HepG2 (cell line): ENCODE measurements around the gene GJA8. TPM values are rescaled to one million over a fixed set of nuclear protein-coding genes. Genes with fewer than 3 reads are reported as not detected.

Experiments
- ATAC-seq: fragments of 200-7000 bp; cut with Tn5 transposase; 3 replicates; pipeline ENCODE4 v1.9.1; 2020; ENCODE audit warnings: mild to moderate bottlenecking, moderate library complexity
- BruUV-seq: library from RNA; stranded (reverse); fragments of 400-500 nt; replicated peaks from 2 replicates; lab custom pipeline; 2021; lab: Mats Ljungman, UMichigan
- CTCF ChIA-PET: fragments of 300-600 bp; formaldehyde crosslinking; extraction: SDS; loops from one replicate; lab custom pipeline; 2021; ENCODE audit warnings: low total read pairs, inconsistent platforms, low intra/inter-chr PET ratio; lab: Yijun Ruan, JAX
- POLR2A ChIA-PET: fragments of 350-600 bp; sonication (Branson Sonifier 250); formaldehyde crosslinking; loops from one replicate; lab custom pipeline; 2020; ENCODE audit warnings: antibody characterized with exemption, inconsistent platforms; lab: Yijun Ruan, JAX
- DNase-seq: peaks from one replicate; pipeline ENCODE4 v3.0.0-alpha.2; 2015; ENCODE audit warnings: low spot score
- FAIRE-seq: peaks from 3 replicates; lab custom pipeline; 2011; peaks lifted over from hg19 to GRCh38; lab: Jason Lieb, UNC
- H2AFZ ChIP-seq: one replicate; pipeline ENCODE4 v1.6.1; 2011; ENCODE audit warnings: low read length, inconsistent platforms
- H3K27ac ChIP-seq: fragments of 300-600 bp; 3 replicates; pipeline ENCODE4 v1.8.0; 2011; ENCODE audit warnings: mixed run types, mild to moderate bottlenecking, mixed read lengths, low read length, inconsistent platforms; ENCODE audit not compliant: insufficient read depth; ENCODE audit errors: extremely low read length
- H3K27me3 ChIP-seq, 2 experiments: fragments of 200-600 bp in 1 of 2; 2 replicates in 1 of 2; 3 replicates in 1 of 2; pipeline versions ENCODE4 v1.6.0 to v1.8.0; 2011; ENCODE audit warnings: low read length in 2 of 2, mild to moderate bottlenecking in 2 of 2, moderate library complexity in 2 of 2, inconsistent platforms in 1 of 2; ENCODE audit not compliant: insufficient read depth in 2 of 2, control insufficient read depth in 1 of 2
- H3K36me3 ChIP-seq, 2 experiments: fragments of 200-600 bp in 1 of 2; replicated peaks in 1 of 2; 2 replicates in 1 of 2; 3 replicates in 1 of 2; pipeline versions ENCODE4 v1.5.1 to v1.8.0; 2011; ENCODE audit warnings: low read length in 2 of 2, inconsistent platforms in 1 of 2; ENCODE audit not compliant: insufficient read depth in 2 of 2, control insufficient read depth in 1 of 2
- H3K4me1 ChIP-seq: 2 replicates; pipeline ENCODE4 v1.5.1; 2012; ENCODE audit warnings: low read length, inconsistent platforms; ENCODE audit not compliant: insufficient read depth
- H3K4me2 ChIP-seq: 2 replicates; pipeline ENCODE4 v1.6.0; 2011; ENCODE audit warnings: low read depth, low read length, inconsistent platforms
- H3K4me3 ChIP-seq, 3 experiments: fragments of 200-600 bp in 1 of 3; sonication (generic), shearing (Covaris generic) in 1 of 3; replicated peaks in 1 of 3; 2 replicates each; pipeline ENCODE4 v1.5.1; 2011 to 2016; ENCODE audit warnings: low read length in 3 of 3, inconsistent platforms in 2 of 3, low read depth in 2 of 3, mild to moderate bottlenecking in 2 of 3, control low read depth in 1 of 3, mixed read lengths in 1 of 3; ENCODE audit not compliant: insufficient read depth in 1 of 3
- H3K79me2 ChIP-seq: one replicate; pipeline ENCODE4 v1.6.1; 2011; ENCODE audit warnings: low read length, inconsistent platforms; ENCODE audit not compliant: insufficient read depth
- H3K9ac ChIP-seq: 2 replicates; pipeline ENCODE4 v1.6.0; 2011; ENCODE audit warnings: mild to moderate bottlenecking, low read depth, low read length, inconsistent platforms; ENCODE audit not compliant: insufficient read depth
- H3K9me3 ChIP-seq: 2 replicates; pipeline ENCODE4 v1.5.1; 2012; ENCODE audit warnings: mild to moderate bottlenecking, low read length
- H4K20me1 ChIP-seq: 2 replicates; pipeline ENCODE4 v1.6.0; 2011; ENCODE audit warnings: inconsistent platforms, mild to moderate bottlenecking, low read length, moderate library complexity; ENCODE audit not compliant: insufficient read depth
- HIVEP1 ChIP-seq: sonication (generic); formaldehyde crosslinking; IDR thresholded peaks from 2 replicates; pipeline ENCODE4 v1.4.0; 2020; ENCODE audit warnings: mild to moderate bottlenecking, missing genetic modification reagents
- HMGXB3 ChIP-seq: sonication (generic); formaldehyde crosslinking; IDR thresholded peaks from 2 replicates; pipeline ENCODE4 v1.4.0; 2020; ENCODE audit warnings: missing genetic modification reagents, borderline replicate concordance
- SP5 ChIP-seq: IDR thresholded peaks from 2 replicates; pipeline ENCODE4 v1.6.1; 2016; ENCODE audit warnings: low read depth, borderline replicate concordance
- ZHX2 ChIP-seq, 2 experiments: sonication (generic) in 1 of 2; formaldehyde crosslinking in 1 of 2; IDR thresholded peaks; 2 replicates each; pipeline versions ENCODE4 v1.6.1 to v1.9.0; 2014 to 2022; ENCODE audit warnings: antibody characterized with exemption in 1 of 2, borderline replicate concordance in 1 of 2, inconsistent platforms in 1 of 2, low read depth in 1 of 2, missing genetic modification reagents in 1 of 2
- ZNF512B ChIP-seq: sonication (generic); formaldehyde crosslinking; IDR thresholded peaks from 2 replicates; pipeline ENCODE4 v1.5.1; 2020; ENCODE audit warnings: missing genetic modification reagents, mild to moderate bottlenecking, borderline replicate concordance
- ZSCAN25 ChIP-seq: sonication (generic); formaldehyde crosslinking; IDR thresholded peaks from 2 replicates; pipeline ENCODE4 v1.8.0; 2022; ENCODE audit warnings: mild to moderate bottlenecking, missing genetic modification reagents
- WGBS: methylation state at CpG from one replicate; pipeline ENCODE4 v1.1.6; 2017; ENCODE audit warnings: low lambda C conversion rate; 5-methylcytosine and 5-hydroxymethylcytosine counted together
- in situ Hi-C: cut with HindIII; loops from 2 replicates; pipeline ENCODE4 v1.10.0; 2017; ENCODE audit warnings: low pct_unique_long_range_greater_than_20kb; ENCODE audit not compliant: extremely low pct_ligation_motif_present
- intact Hi-C: fragments of 100-400 bp; cut with micrococcal nuclease; formaldehyde crosslinking; loops from one replicate; pipeline ENCODE4 v1.10.0; 2022; ENCODE audit not compliant: unreplicated experiment
- polyA plus RNA-seq, 8 experiments: library from polyadenylated mRNA; depleted of rRNA in 3 of 8; stranded (reverse) in 7 of 8; unstranded in 1 of 8; fragments of >200 nt; fragmentation: Illumina TruSeq in 4 of 8; extraction: Trizol in 4 of 8; gene quantifications; 2 replicates each; pipeline versions ENCODE4 v1.2.1 to v1.2.3, GENCODE V29; 2011 to 2016; ENCODE audit warnings: low read depth in 4 of 8, missing spikeins in 1 of 8, mixed read lengths in 1 of 8; ENCODE audit not compliant: insufficient read depth in 1 of 8
- total RNA-seq, 5 experiments: library from RNA; depleted of rRNA; stranded (reverse); fragments of >200 nt; fragmentation: Illumina TruSeq; extraction: Trizol; gene quantifications; 2 replicates each; pipeline ENCODE4 v1.2.3, GENCODE V29; 2016; ENCODE audit warnings: low read depth in 1 of 5
- TF ChIP-seq, protein P1 (sequence below): sonication (generic); formaldehyde crosslinking; IDR thresholded peaks from 2 replicates; pipeline ENCODE4 v1.5.0; 2020; ENCODE audit warnings: missing genetic modification reagents

Gene GJA8
- total and polyA plus RNA-seq, 2 of the 13 experiments (the other 11 are each of a cell fraction or from before 2014, with no cell fraction given), result not detected

GRCh38 chr1:147904726-147905125 lies 2.1 kb downstream of the GJA8 start:
- H2AFZ ChIP-seq, result no peak overlapping the region
- no peaks in the 10 kb centered on the region for H3K36me3 ChIP-seq
- no peak overlapping the region for H3K27ac ChIP-seq
- H4K20me1 ChIP-seq, result no peaks in the 10 kb centered on the region
- H3K4me2 ChIP-seq, result no peak overlapping the region
- H3K4me1 ChIP-seq, result no peaks in the 10 kb centered on the region
- BruUV-seq, result no TSS peak
- H3K27me3 ChIP-seq, result peaks cover 0 to 13% of the 10 kb centered on the region in 2 experiments; a peak in 3 of 5 replicates
- CTCF ChIA-PET, result no interaction called here
- ATAC-seq (no peak), DNase-seq (no peak), FAIRE-seq (no peak)
- no peaks in the 10 kb centered on the region for H3K79me2 ChIP-seq
- H3K4me3 ChIP-seq, result no peak overlapping the region
- H3K9ac ChIP-seq, result no peak overlapping the region
- H3K9me3 ChIP-seq, result no peaks in the 10 kb centered on the region
- in situ Hi-C loops (no loop called here), intact Hi-C loops (no loop called here)
- WGBS, result 17% methylated on average over 3 of the region's 3 CpGs
- POLR2A ChIA-PET, result no interaction called here
- TF ChIP-seq HIVEP1 (CRISPR knock-in tag), result no peak
- no peak for TF ChIP-seq ZSCAN25 (CRISPR knock-in tag)
- TF ChIP-seq HMGXB3 (CRISPR knock-in tag), result no peak
- TF ChIP-seq ZNF512B (CRISPR knock-in tag), result no peak
- TF ChIP-seq, protein P1, sequence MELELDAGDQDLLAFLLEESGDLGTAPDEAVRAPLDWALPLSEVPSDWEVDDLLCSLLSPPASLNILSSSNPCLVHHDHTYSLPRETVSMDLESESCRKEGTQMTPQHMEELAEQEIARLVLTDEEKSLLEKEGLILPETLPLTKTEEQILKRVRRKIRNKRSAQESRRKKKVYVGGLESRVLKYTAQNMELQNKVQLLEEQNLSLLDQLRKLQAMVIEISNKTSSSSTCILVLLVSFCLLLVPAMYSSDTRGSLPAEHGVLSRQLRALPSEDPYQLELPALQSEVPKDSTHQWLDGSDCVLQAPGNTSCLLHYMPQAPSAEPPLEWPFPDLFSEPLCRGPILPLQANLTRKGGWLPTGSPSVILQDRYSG (CRISPR knock-in tag), result no peak
- no peak for TF ChIP-seq SP5 (CRISPR knock-in tag)
- no peak for TF ChIP-seq ZHX2 (IDR thresholded peaks at IDR 0.05; ENCODE audit: low read depth)
- TF ChIP-seq ZHX2 (CRISPR knock-in tag; IDR thresholded peaks at IDR 0.05; ENCODE audit: borderline replicate concordance), result no peak
